ENCODE results near the gene RAB3IL1.

RAB3IL1 gene

GRCh38 chr11:61866231-61866957, 51.0 kb downstream of the RAB3IL1 start:
- no peak for DNase-seq

DNA sequence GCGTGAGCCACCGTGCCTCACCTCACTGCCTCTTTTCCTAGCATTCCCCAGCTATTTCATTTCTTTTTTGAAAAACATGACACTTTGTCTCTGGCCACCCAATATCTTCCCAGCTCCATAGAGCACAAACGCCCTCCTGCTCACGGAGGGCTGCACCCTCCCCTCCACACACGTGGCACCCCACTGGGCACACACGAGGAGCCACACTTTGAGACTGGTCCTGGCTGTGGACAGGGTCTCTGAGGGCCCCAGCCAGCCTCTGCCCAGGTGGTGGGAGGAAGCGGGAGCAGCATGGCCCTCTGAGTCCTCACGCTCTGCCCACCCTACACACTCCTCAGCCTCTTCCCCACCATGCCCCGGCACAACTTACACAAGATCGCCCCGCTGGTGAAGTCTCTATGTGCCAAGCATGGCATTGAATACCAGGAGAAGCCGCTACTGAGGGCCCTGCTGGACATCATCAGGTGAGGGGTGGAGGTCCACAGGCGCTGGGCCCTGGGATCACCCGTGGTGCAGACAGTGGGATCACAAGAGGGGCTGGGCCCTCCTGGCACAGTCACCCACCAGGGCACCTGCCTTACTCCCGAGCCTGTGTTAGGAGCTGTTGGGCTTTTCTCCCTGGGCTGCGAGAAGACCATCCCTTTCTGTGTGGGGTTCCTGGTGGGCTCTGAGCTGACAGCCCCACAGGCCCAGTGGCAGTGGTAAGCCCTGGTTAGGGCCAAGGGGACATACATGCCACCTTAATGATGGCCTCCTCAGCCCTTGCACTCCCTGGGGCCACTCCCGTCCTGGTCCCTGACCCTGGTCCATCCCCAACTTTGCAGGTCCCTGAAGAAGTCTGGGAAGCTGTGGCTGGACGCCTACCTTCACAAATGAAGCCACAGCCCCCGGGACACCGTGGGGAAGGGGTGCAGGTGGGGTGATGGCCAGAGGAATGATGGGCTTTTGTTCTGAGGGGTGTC, 52.3 kb downstream of the RAB3IL1 start:
- no peak for DNase-seq

DNA sequence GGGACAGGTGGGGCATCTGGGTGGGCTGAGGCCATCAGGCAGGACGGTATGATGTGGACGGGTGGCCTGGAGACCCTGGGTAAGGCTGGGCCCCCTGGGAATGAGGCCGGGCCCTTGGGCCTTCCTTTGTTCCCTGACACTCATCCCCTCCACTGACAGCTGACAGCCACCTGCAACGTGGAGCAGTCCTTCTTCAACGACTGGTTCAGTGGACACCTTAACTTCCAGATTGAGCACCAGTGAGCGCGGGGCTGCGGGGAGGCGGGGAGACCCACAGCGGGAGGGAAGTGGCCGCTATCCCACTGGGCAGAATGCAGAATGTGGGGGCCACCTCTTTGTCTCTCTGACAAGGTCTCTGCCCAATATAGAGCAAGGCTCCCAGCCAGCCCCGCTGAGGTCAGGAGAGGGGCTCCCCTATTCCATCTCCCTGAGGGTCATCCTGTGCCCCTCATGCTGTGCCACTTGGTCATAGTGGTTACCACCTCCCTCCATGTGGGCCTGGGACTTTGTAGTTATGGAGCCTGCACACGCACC, 53.8 kb downstream of the RAB3IL1 start:
- no peak for DNase-seq

GRCh38 chr11:61862714-61863547, 54.4 kb downstream of the RAB3IL1 start:
- peak in 1 of 14 donors; percentile 35 for DNase-seq

DNA sequence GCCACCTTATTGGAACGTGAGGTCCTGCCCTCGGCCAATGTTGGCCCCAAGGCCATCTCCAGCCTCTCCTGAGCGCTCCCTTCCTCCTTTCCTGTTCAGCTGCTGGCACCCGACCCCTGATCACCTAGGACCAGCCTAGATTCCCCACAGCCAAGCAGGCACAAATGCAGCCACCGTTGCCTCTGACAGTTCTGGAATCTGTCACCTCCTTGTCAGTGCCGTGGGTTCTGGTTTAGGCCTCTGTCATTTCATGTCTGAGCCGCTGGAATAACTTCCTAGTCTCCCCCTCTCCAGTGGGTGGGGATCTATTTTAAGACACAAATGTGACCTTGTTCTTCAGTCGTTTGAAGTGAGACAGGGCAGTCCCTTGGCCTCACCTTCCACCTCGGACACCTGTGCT, 55.7 kb downstream of the RAB3IL1 start:
- DNase-seq, result no peak

DNA sequence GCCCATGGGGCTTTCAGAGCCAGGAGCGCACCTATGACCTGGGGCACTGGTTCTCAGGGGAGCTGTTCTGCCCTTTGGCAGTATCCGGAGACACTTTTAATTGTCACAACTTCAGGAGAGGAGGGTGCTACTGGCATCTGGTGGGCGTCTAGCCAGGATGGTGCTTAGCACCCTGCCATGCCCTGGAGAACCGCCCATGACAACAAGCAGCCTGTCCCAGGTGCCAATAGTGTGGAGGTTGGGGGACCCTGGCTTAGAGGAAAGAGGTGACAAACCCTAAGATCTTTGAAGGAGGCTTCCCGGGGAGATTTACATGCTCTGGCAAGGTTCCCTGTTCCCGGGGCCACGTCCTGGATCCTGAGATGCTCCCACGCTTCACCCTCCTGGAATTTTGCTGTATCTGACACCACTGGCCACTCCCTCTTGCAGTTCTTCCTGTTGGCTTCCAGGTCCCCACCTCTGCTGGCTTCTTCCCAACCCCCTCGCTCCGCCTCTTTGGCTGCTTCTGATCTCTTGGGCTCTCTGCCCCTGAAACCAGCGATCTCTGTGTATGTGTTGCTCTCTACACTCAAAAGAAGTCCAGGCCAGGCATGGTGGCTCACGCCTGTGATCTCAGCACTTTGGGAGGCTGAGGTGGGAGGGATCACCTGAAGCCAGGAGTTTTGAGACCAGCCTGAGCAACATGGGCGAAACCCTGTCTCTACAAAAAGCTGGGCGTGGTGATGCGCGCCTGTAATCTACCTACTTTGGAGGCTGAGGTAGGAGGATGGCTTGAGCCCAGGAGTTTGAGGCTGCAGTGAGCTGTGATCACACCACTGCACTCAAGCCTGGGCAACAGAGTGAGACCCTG, 57.1 kb downstream of the RAB3IL1 start:
- DNase-seq, result no peak

DNA sequence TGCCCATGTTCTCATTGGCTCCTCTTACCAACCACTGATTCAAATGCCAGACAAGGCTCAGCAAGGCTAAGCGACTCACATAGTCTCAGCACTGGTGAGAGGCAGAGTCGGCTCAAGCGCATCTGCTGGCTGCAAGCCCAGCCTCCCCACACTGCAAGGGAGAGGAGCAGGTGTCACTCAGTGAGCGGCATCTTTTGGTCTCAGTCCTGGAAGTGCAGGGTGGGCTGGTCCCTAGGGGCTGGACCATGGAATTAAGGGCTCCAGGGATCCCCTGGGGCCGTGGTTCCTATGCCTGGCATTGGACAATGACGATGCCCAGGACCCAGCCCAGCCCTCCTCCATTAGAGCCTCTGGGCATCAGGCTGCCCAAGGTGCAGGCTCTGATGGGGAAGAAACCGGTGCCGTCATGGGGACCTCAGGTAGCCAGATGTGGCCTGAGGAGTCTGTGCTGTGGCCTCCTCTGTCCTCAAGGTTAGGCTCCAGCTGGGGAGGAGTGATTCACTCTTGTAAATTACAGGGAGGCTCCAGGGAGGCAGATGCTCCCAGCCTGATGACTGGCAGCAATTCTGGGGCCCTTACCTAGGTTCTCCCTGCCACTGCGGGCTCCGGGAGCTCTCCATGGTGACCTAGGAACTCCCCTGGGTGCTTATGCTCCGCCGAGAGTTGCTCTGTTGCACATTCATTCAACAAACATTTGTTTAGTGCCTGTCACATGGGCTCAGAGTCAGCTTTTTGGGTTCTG, 61.3 kb downstream of the RAB3IL1 start:
- no peak for DNase-seq

DNA sequence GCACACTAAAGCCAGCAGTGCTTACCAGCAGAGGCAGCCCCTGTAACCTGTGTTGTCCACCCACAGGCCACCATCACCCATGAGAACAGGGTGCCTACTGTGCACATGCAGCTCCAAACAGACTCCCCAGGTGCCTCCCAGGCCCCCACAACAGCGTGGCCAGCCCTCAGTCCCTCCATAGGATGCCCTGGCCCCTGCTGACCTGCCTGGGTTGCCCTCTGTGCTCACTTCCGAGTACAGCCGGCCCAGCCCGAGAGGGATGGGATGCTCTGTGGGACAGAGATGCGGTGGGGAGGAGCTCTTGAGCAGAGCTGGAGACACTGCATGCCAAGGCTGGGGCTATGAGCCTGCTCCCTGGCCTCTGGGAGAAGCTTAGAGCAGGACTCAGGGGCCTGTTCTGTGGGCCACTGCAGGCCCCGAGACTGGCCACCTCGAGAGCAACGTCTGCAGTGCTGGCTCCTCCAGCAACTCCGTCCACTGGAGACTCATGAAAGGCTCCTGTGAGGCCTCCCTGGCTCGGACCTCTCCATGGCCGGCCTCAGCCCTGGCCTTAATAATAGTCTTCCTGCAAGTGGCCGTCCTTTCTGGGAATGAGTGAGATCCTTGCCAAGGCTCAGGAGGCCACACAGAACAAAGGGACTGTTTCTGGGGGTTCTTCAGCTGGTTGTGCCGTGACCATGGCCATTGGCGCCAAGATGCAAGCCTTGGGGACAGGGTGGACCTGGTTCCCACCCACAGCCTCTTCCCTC, 62.2 kb downstream of the RAB3IL1 start:
- DNase-seq, result peak in 4 of 14 donors; percentile 21 to 79 (median 34)

DNA sequence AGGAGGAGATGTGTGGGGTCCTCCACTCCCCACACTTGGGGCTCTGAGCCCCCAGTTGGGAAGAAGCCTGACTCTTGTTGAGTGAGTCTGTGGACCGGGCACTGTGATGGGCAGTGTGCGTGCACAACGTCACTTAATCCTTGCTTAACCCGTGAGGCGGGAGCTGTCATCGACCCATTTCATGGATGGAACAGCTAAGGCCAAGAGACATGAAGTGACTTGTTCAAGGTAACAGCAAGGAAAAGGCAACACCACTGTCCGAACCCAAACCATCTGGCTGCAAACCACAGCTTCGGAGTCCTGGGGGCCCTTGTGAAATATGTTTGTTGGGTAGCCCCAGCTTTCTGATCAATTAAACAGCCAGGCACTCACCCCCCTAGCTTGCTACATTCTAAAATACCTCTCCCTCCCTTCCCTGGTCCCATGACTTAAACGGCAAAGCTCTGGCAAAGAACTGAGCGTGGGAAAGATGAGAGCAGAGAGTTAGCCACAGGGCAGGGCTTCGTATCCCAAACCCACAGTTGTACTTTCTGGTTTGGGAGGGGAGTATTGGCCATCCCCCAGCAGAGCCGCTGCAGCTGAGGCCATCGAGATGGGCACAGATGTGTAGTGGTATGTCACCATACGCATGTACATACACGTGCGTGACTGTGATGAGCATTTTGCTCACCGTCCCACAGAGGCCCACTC, 63.0 kb downstream of the RAB3IL1 start:
- DNase-seq, result no peak

DNA sequence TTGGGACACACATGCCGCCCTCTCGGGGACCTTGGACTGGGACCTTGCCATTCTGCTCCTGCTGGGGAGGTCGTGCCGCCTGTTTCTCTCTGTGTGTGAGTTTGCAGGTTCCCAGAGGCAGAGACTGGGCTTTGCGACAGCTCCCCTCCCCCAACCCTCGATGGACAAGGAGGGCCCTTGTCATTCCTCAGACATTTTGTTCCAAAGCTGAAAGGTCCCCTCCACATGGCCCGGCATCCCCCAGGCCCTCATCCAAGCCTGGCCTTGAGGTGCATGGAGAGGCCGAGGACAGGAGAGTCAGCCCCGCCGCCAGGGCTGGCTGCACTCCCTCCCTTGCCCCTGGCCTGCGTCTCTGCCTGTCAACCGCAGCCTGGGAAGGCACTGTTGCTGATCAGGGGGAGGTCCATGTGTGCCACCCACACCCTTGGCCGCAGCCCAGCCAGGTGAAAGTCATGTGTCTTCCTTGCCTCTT, 63.6 kb downstream of the RAB3IL1 start:
- DNase-seq, result peak in 9 of 14 donors; percentile 19 to 80 (median 46)

DNA sequence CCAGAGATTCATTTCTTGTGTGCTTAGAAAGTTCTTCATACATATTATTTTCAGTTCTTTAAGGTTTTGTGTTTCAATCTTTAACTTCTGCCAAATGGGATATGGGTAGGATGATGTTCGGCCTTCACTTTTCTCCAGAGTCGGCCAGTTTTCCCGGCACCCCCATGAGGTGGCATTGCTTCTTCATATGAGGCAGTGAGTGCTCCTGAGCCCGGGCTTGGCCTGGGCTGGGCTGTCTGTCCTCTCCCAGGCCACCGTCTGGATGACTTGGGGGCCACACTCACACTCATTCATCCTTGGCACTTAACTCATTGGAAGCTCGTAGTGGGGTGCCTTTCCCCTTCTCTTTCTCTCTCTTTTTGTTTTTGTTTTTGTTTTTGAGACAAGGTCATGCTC, 65.5 kb downstream of the RAB3IL1 start:
- DNase-seq, result no peak

DNA sequence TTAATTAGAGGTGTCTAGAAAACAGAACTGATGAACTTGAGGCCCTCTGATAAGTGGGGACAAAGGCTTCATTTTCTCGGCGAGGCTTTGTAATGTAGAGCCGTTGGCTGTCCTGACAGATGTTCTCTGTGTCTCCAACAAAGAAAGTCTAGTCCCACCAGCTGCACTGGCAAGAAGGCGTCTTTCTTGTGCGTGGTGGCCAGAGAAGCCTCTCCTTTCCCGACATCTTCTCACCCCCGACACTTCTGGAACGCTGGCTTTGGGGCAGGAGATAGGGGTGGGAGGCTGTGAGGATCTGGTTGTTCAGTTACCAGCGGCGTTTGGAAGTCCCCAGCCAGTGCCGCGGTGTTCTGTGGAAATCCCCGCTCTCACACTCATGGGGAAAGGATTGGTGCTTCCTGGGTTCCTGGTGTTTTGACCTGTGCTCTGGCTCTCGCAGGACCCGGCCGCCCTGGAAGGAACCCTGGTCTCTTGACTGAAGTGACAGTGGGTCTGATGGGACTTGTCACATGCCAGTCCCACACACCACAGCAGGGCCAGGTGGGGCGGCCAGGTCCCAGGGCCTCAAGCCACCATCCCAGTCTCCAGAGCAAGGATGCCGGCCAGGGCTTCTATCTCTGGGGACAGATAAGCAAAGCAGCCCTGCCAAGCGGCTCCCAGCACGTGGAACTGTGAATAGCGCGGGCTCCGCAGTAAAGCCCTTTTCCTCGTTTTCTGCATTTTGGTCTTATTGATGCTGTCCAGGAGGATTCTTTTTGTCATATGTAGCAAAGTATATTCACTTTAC, 66.1 kb downstream of the RAB3IL1 start:
- peak in 7 of 14 donors; percentile 25 to 52 (median 39) for DNase-seq

DNA sequence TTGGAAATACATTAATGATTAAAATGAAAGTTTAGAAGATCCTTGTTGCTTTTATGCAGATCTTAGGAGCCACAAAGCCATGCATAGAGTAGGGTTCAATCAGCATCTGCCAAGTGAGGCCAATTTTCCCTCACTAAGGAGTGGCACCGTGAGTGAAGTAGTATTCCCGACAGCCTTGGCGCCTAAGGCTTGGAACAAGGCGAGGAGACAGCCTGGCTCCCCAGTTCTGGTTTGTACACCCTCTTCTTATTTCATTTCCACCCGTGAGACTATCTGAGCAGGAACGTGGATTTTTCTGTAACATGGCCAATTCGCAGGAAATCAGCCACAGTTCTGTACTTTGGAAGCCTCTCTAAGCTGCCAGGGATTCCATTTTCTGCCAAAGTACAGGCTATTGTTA, 66.7 kb downstream of the RAB3IL1 start:
- DNase-seq, result peak in 4 of 14 donors; percentile 17 to 44 (median 31)

DNA sequence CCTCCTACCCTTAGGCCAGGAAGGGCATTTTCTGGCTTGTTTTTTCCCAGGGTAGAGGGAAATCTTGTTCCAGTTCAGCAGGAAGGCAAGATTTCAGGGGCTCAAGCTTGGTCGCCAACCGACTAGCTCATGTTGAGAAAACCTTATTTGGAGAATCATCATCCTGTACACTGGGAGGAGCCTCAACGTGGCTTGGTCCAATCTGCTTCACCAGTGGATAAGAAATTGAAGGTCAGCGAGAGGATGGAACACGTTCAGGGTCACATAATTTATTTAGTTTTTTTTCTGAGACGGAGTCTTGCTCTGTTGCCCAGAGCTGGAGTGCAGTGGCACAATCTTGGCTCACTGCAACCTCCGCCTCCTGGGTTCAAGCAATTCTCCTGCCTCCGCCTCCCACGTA, 68.7 kb downstream of the RAB3IL1 start:
- no peak for DNase-seq

DNA sequence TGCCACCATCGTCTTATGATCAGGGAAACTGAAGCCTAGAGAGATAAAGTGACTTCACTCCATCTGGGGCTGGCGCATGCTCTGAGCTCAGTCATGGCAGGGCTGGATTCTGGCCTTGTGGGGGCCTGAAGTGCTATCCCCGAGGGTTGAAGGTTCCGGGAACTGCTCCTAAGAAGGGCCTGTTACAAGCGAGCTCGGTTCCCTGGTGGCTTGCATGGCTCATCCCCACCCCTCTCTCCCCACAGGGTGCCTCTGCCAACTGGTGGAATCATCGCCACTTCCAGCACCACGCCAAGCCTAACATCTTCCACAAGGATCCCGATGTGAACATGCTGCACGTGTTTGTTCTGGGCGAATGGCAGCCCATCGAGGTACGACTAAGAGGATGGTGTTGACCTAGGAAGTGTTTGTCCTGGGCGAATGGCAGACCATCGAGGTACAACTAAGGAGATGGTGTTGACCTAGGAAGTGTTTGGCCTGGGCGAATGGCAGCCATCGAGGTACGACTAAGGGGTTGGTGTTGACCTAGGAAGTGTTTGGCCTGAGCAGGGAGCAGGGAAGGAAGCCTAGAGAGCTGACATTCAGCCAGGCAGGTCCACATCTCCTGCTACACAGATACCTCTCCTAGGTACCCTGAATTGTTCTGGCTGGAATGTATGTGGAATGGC, 69.3 kb downstream of the RAB3IL1 start:
- no peak for DNase-seq
